SK-N-SH treated with all-trans-retinoic acid at 6 μM for 48 hours (cell line): ENCODE results near the gene LRP8.

Source experiments
- ARNTL ChIP-seq: fragments of 450-650 bp; formaldehyde crosslinking; IDR thresholded peaks from 2 replicates; pipeline ENCODE4 v1.5.0; 2020; ENCODE audit warnings: low read depth, mild to moderate bottlenecking, moderate library complexity, borderline replicate concordance
- CSDC2 ChIP-seq: fragments of 250-450 bp; sonication (Bioruptor Pico); IDR thresholded peaks from 2 replicates; pipeline ENCODE4 v1.5.0; 2020; ENCODE audit warnings: mild to moderate bottlenecking, moderate library complexity
- PATZ1 ChIP-seq: fragments of 250-450 bp; sonication (Bioruptor Pico); IDR thresholded peaks from 2 replicates; pipeline ENCODE4 v1.8.0; 2020; ENCODE audit warnings: mild to moderate bottlenecking, moderate library complexity, borderline replicate concordance
- TOX ChIP-seq: fragments of 250-450 bp; sonication (Bioruptor Pico); IDR thresholded peaks from 2 replicates; pipeline ENCODE4 v1.8.0; 2021; ENCODE audit warnings: mild to moderate bottlenecking, moderate library complexity, borderline replicate concordance
- ZC3H10 ChIP-seq: fragments of 250-450 bp; sonication (Bioruptor Pico); IDR thresholded peaks from 2 replicates; pipeline ENCODE4 v1.5.1; 2021; ENCODE audit warnings: mild to moderate bottlenecking, moderate library complexity

DNA sequence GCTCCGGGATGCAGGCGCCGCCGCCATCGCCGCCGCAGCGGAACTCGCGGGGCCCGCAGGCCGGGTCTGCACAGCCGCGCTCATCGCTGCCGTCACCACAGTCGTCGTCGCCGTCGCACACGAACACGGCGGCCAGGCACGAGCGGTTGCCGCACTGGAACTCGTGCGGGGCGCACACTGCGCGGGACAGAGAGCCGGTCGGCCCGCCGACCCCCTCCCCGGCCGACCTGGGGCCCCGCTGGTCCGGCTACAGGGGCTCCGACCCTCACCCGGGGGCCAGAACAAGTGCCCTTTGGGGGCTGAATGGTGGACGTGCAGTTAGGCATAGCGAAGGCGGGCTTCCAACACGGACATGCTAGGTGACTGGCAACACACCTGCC lies 51.0 kb downstream of the LRP8 start:
- TF ChIP-seq ZC3H10 (CRISPR knock-in tag) (no peak), CSDC2 (CRISPR knock-in tag) (no peak), ARNTL (CRISPR knock-in tag) (no peak), TOX (no peak), PATZ1 (CRISPR knock-in tag) (no peak)
